ENCODE results near the gene PDE11A. TPM values are rescaled to one million over a fixed set of nuclear protein-coding genes. Genes with fewer than 3 reads are reported as not detected.

PDE11A gene
- total and polyA plus RNA-seq, 2 of the 8 experiments (the other 6 are each of a cell fraction or from before 2014, with no cell fraction given), result 0.19 to 0.23 TPM

DNA sequence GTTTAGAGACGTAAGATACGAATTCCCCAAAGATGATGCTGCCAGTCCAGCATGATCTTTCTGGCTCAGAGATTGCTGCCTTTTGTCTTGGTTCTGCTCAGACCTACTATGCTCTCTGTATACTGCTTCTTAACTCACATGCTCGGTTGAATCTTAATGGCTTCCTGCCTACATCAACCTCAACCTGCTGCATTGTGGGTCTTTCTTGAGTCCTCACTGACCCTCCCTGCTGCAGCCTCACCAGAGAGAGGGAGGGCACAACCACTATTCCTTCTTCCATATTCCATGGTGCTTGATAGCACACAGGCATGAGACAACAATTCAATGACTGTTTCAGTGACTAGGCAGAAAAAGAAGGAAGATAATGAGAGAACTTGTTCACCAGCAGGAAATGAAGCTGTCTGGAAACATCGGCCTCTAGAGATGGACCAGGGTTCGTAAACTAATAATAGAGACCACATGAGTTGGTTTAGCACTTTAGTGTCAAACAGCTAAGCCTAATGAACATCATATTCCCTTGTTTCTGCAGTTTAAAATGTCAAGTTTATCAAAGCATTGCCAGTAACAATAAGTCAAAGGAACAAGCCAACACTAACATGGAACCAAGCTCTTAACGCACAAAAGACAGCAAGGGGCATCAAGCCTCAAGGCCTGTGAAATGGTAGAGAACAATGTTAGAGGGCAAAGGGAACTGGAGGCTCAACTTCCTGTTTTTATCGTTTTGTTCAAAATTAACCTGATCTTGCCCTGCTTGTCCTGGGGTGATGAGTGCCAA is 333.9 kb downstream of the PDE11A start:
- H3K79me2 ChIP-seq (ENCODE audit: control insufficient read depth in 1 of 2, insufficient read depth in 2 of 2, low read length in 2 of 2), result no peaks in the 10 kb centered on the region
- no peaks in the 10 kb centered on the region for H3K9me3 ChIP-seq (ENCODE audit: insufficient read depth in 2 of 2, low read depth in 1 of 2, low read length in 1 of 2)
- no peak overlapping the region for H3K56ac ChIP-seq (replicated peaks; ENCODE audit: insufficient read length, low read depth, low read length)
- H3K4ac ChIP-seq (replicated peaks; ENCODE audit: insufficient read length, low read depth, low read length), result no peak overlapping the region
- no peak overlapping the region for H3K14ac ChIP-seq (ENCODE audit: insufficient read length)
- no peak overlapping the region for H2BK20ac ChIP-seq (ENCODE audit: low read length)
- no peak overlapping the region for H2BK12ac ChIP-seq (ENCODE audit: low read depth, low read length)
- H2BK5ac ChIP-seq (ENCODE audit: low read depth, low read length), result no peak overlapping the region
- no peak overlapping the region for H2BK120ac ChIP-seq (replicated peaks; ENCODE audit: low read depth, low read length)
- H3K4me1 ChIP-seq (replicated peaks in 1 of 4; ENCODE audit: control insufficient read depth in 3 of 4, insufficient read depth in 4 of 4, low read length in 3 of 4), result no peaks in the 10 kb centered on the region
- DNase-seq (ENCODE audit: low read depth in 1 of 2, low spot score in 2 of 2) (no peak), FAIRE-seq (no peak)
- no peak overlapping the region for H4K5ac ChIP-seq (ENCODE audit: insufficient read length, low read depth, low read length)
- no peak overlapping the region for H2AK5ac ChIP-seq (ENCODE audit: low read depth, low read length)
- CTCF ChIA-PET (ENCODE audit: partially characterized antibody), result interaction anchor here (0.8 to 2.0 kb wide), 7 partner anchors 12 to 403 kb away, joined by 3 to 7 read pairs (median 3); no protein-coding TSS in a partner anchor
- POLR2A ChIA-PET (ENCODE audit: partially characterized antibody), result no interaction called here
- H3K27me3 ChIP-seq (replicated peaks in 1 of 4; ENCODE audit: control insufficient read depth in 3 of 4, extremely low read depth in 1 of 4, insufficient read depth in 3 of 4, low read length in 3 of 4), result peaks cover 3 to 23% (median 17%) of the 10 kb centered on the region in 4 experiments
- H4K20me1 ChIP-seq (replicated peaks in 1 of 2; ENCODE audit: control insufficient read depth in 1 of 2, insufficient read depth in 2 of 2, low read length in 2 of 2), result no peaks in the 10 kb centered on the region
- no peak overlapping the region for H2BK15ac ChIP-seq (ENCODE audit: low read length)
- no peak overlapping the region for H3K23ac ChIP-seq (ENCODE audit: insufficient read length)
- H2AFZ ChIP-seq (ENCODE audit: low read length), result no peak overlapping the region
- H4K91ac ChIP-seq (replicated peaks; ENCODE audit: insufficient read length, low read length), result no peak overlapping the region
- H3K27ac ChIP-seq (ENCODE audit: low read depth, low read length), result no peak overlapping the region
- H3K36me3 ChIP-seq (ENCODE audit: control insufficient read depth in 2 of 4, insufficient read depth in 4 of 4, low read length in 3 of 4), result no peaks in the 10 kb centered on the region
- no peak overlapping the region for H3K9ac ChIP-seq (replicated peaks in 1 of 4; ENCODE audit: extremely low read depth in 1 of 4, low read depth in 3 of 4, low read length in 3 of 4)
- 90% methylated on average over 7 of the region's 7 CpGs; no CpG with 5 or more reads in 1 of the 2 experiments for whole genome bisulfite sequencing, 2 experiments (ENCODE audit: extremely low coverage in 1 of 2, insufficient coverage in 1 of 2, insufficient read length in 1 of 2, insufficient replicate concordance in 2 of 2, low coverage in 1 of 2, low lambda C conversion rate in 2 of 2, missing lambda C conversion rate in 1 of 2)
- no peak overlapping the region for H3K4me3 ChIP-seq (ENCODE audit: extremely low read depth in 1 of 4, insufficient read depth in 2 of 4, low read depth in 3 of 4, low read length in 4 of 4)
- H3K23me2 ChIP-seq (ENCODE audit: low read depth, low read length), result no peaks in the 10 kb centered on the region
- H3K79me1 ChIP-seq (ENCODE audit: low read depth, low read length), result no peaks in the 10 kb centered on the region
- no peak overlapping the region for H3K4me2 ChIP-seq (ENCODE audit: insufficient read depth in 1 of 2, low read depth in 2 of 2, low read length in 2 of 2)
- H4K8ac ChIP-seq (ENCODE audit: extremely low read depth, insufficient read depth, low read length), result no peak overlapping the region
- H3K18ac ChIP-seq (ENCODE audit: extremely low read depth, low read length), result no peak overlapping the region
- TF ChIP-seq TBP (IDR thresholded peaks at IDR 0.05; ENCODE audit: low read depth, low read length), result no peak
- no peak for TF ChIP-seq PHF8 (conservative IDR thresholded peaks at IDR 0.05; ENCODE audit: low read depth, low read length)
- TF ChIP-seq TAF7 (optimal IDR thresholded peaks at IDR 0.05; ENCODE audit: borderline replicate concordance, low read depth, low read length), result no peak
- TF ChIP-seq, protein P1, sequence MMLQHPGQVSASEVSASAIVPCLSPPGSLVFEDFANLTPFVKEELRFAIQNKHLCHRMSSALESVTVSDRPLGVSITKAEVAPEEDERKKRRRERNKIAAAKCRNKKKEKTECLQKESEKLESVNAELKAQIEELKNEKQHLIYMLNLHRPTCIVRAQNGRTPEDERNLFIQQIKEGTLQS (IDR thresholded peaks at IDR 0.05; ENCODE audit: insufficient read depth, low read depth, low read length), result no peak
- no peak for TF ChIP-seq CREB1 (IDR thresholded peaks at IDR 0.05)
- TF ChIP-seq, protein P2, sequence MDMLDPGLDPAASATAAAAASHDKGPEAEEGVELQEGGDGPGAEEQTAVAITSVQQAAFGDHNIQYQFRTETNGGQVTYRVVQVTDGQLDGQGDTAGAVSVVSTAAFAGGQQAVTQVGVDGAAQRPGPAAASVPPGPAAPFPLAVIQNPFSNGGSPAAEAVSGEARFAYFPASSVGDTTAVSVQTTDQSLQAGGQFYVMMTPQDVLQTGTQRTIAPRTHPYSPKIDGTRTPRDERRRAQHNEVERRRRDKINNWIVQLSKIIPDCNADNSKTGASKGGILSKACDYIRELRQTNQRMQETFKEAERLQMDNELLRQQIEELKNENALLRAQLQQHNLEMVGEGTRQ (IDR thresholded peaks at IDR 0.05; ENCODE audit: low read length), result no peak
- TF ChIP-seq HDAC2 (IDR thresholded peaks at IDR 0.05; ENCODE audit: borderline replicate concordance in 1 of 2, low read depth in 2 of 2, low read length in 2 of 2), result no peak
- no peak for TF ChIP-seq SIN3A (conservative IDR thresholded peaks at IDR 0.05 in 1 of 2, IDR thresholded peaks at IDR 0.05 in 1 of 2; ENCODE audit: low read depth in 1 of 2, low read length in 2 of 2)
- no peak for TF ChIP-seq SP2 (IDR thresholded peaks at IDR 0.05; ENCODE audit: low read length)
- no peak for TF ChIP-seq E2F6 (IDR thresholded peaks at IDR 0.05)

All from H1 (cell line).